Astrocyte of the hippocampus (primary cell): ENCODE results near the gene BHLHE40.

Experiments used
- DNase-seq: peaks from one replicate; pipeline ENCODE4 v3.0.0; 2011; ENCODE audit warnings: low read depth, low spot score

BHLHE40 gene

GRCh38 chr3:5001135-5001534 lies 21.9 kb downstream of the BHLHE40 start:
- no peak for DNase-seq

GRCh38 chr3:5001805-5002173 lies 22.6 kb downstream of the BHLHE40 start:
- DNase-seq: no peak

- no peak for DNase-seq
These were observed 23.1 kb downstream of the BHLHE40 start for GRCh38 chr3:5002174-5002870.

- no peak for DNase-seq
These were observed 23.6 kb downstream of the BHLHE40 start for GRCh38 chr3:5002871-5003247.

- no peak for DNase-seq
These were observed 25.3 kb downstream of the BHLHE40 start for GRCh38 chr3:5004319-5005152.

GRCh38 chr3:5005367-5005766 lies 26.1 kb downstream of the BHLHE40 start:
- no peak for DNase-seq

GRCh38 chr3:5006755-5007202 lies 27.5 kb downstream of the BHLHE40 start:
- no peak for DNase-seq

- DNase-seq: no peak
These were observed 28.6 kb downstream of the BHLHE40 start for GRCh38 chr3:5007873-5008272.

GRCh38 chr3:5009506-5010109 lies 30.4 kb downstream of the BHLHE40 start:
- DNase-seq: peak; percentile 57

- DNase-seq: no peak
These were observed 30.9 kb downstream of the BHLHE40 start for GRCh38 chr3:5010140-5010539.

GRCh38 chr3:5010706-5011554 lies 31.7 kb downstream of the BHLHE40 start:
- DNase-seq: no peak

- no peak for DNase-seq
These were observed 32.5 kb downstream of the BHLHE40 start for GRCh38 chr3:5011555-5012256.

- DNase-seq: no peak
These were observed 33.1 kb downstream of the BHLHE40 start for GRCh38 chr3:5012367-5012766.

GRCh38 chr3:5013021-5013906 lies 34.0 kb downstream of the BHLHE40 start:
- DNase-seq: peak; percentile 48

GRCh38 chr3:5014391-5014790 lies 35.2 kb downstream of the BHLHE40 start:
- DNase-seq: peak; percentile 72

- no peak for DNase-seq
These were observed 35.8 kb downstream of the BHLHE40 start for GRCh38 chr3:5015056-5015455.

GRCh38 chr3:5016211-5017161 lies 37.2 kb downstream of the BHLHE40 start:
- peak; percentile 65 for DNase-seq

GRCh38 chr3:5017925-5018531 lies 38.8 kb downstream of the BHLHE40 start:
- peak; percentile 77 for DNase-seq
